Measurements from ENCODE around the gene FSHR. TPM values are rescaled to one million over a fixed set of nuclear protein-coding genes. Genes with fewer than 3 reads are reported as not detected.

Gene FSHR
- total RNA-seq, 4 donors from 2014 or later = 0.13 TPM; not detected in 3

DNA sequence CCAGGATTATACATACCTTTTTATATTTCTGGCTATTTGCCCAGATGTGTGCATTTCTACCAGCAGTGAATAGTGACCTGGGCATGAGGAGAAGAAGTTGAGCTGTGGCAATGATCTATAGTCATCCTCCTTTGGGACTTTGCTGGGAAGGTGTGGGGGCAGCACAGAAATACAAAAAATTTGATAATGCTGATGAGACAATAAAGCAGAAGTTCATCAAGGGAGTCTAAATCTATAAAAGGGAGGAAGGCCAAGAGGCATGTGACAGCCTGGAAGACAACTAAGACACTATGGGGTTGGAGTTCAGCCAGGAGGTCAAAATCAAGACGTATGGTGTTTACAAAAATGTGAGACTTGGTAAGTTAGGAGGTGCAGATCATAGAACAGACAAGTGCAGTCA, 52.2 kb downstream of the FSHR start:
- Histone ChIP-seq H3K27me3 (no peaks in the 10 kb centered on the region), H3K27ac (no peak overlapping the region), H3K4me1 (no peaks in the 10 kb centered on the region), H3K36me3 (no peaks in the 10 kb centered on the region), H3K9me3 (no peaks in the 10 kb centered on the region), H3K4me3 (replicated peaks in 1 of 3) (no peak overlapping the region)
- no peak for DNase-seq
- intact Hi-C loops (cut with DNase I) = no loop called here
- 54 to 58% methylated on average over 1 of the region's 1 CpG for WGBS, 2 donors
- TF ChIP-seq, protein P1, sequence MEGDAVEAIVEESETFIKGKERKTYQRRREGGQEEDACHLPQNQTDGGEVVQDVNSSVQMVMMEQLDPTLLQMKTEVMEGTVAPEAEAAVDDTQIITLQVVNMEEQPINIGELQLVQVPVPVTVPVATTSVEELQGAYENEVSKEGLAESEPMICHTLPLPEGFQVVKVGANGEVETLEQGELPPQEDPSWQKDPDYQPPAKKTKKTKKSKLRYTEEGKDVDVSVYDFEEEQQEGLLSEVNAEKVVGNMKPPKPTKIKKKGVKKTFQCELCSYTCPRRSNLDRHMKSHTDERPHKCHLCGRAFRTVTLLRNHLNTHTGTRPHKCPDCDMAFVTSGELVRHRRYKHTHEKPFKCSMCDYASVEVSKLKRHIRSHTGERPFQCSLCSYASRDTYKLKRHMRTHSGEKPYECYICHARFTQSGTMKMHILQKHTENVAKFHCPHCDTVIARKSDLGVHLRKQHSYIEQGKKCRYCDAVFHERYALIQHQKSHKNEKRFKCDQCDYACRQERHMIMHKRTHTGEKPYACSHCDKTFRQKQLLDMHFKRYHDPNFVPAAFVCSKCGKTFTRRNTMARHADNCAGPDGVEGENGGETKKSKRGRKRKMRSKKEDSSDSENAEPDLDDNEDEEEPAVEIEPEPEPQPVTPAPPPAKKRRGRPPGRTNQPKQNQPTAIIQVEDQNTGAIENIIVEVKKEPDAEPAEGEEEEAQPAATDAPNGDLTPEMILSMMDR (IDR thresholded peaks at IDR 0.05) = no peak
- no peak for TF ChIP-seq POLR2A (IDR thresholded peaks at IDR 0.05)

DNA sequence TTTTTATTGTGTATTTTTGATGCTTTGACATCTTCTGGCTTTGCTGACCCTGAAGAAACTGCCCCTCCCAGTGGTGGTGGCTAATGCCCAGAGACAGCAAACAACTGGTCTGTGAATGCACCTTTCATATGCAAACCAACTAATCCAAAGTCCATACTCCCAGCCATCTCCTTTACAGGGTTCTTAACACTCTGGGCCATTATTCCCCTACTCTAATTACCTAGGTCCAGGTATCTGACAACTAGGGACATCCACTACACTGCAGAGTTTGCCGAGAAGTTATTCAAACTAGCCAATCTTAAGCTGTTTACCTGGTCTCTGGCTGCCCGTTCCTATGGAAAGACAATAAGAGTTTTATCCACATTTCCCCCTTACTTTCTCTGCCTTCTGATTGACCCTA, 73.6 kb downstream of the FSHR start:
- intact Hi-C loops (cut with DNase I) = no loop called here
- H3K27me3 ChIP-seq = no peaks in the 10 kb centered on the region
- 29 to 47% methylated on average over 2 of the region's 2 CpGs for WGBS, 2 donors

DNA sequence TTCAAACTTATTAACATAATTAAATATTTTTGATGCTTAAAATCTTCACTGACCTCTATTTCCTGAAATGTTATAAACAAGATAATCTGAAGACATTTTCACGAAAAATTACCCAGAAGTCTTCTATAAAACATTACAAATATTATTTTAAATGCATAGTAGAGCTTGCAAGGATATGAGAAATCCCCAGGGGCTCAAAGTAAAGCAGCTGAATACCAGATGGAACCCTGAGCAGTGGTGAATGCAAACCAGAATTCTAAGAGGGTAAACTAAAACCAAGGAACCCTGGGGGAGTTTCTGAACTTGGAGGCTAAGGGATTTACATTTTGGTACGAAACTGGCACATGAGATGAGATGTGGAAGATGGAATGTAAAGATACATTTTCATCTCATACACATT, 83.6 kb downstream of the FSHR start:
- no peaks in the 10 kb centered on the region for H3K4me1 ChIP-seq
- intact Hi-C loops (cut with DNase I) = no loop called here
- WGBS, 2 donors = 50 to 68% methylated on average over 2 of the region's 2 CpGs

More for the DNA sequence above, 73.6 kb downstream of the FSHR start:
- TF ChIP-seq POLR2A (IDR thresholded peaks at IDR 0.05) = no peak
- TF ChIP-seq, protein P1 (IDR thresholded peaks at IDR 0.05) = no peak
- H3K27ac ChIP-seq = no peak overlapping the region
- H3K4me1 ChIP-seq = no peaks in the 10 kb centered on the region
- no peaks in the 10 kb centered on the region for H3K36me3 ChIP-seq
- DNase-seq = no peak
- no peak overlapping the region for H3K4me3 ChIP-seq (replicated peaks in 1 of 3)
- no peaks in the 10 kb centered on the region for H3K9me3 ChIP-seq

DNA sequence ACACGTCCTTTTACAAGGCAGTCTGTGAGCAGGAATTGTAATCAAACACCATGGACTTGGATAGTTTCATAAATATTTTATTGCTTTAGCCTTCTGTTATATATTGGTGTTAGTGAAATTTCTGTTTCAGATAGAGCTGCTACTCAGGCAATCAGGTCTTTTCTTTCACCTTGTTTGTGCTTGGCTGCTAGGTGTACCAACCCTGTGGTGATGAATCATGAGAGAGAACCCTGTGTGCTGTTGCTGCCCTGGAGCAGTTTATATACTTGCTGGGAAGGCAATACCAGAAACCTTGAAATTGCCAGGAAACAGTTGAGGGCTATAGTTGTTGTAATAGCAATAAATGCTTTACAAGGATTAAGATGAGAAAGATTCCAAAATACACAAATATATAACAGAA, 84.5 kb downstream of the FSHR start:
- Histone ChIP-seq H3K27ac (no peak overlapping the region), H3K4me3 (replicated peaks in 1 of 3) (no peak overlapping the region), H3K36me3 (no peaks in the 10 kb centered on the region), H3K4me1 (no peaks in the 10 kb centered on the region), H3K9me3 (no peaks in the 10 kb centered on the region), H3K27me3 (no peaks in the 10 kb centered on the region)
- intact Hi-C loops (cut with DNase I) = no loop called here
- 58 to 66% methylated on average over 1 of the region's 1 CpG for WGBS, 2 donors
- TF ChIP-seq, protein P1 (IDR thresholded peaks at IDR 0.05) = no peak
- no peak for TF ChIP-seq POLR2A (IDR thresholded peaks at IDR 0.05)
- no peak for DNase-seq

More for the DNA sequence above, 83.6 kb downstream of the FSHR start:
- DNase-seq = no peak
- Histone ChIP-seq H3K27ac (no peak overlapping the region), H3K27me3 (no peaks in the 10 kb centered on the region), H3K4me3 (replicated peaks in 1 of 3) (no peak overlapping the region), H3K36me3 (no peaks in the 10 kb centered on the region), H3K9me3 (no peaks in the 10 kb centered on the region)
- no peak for TF ChIP-seq POLR2A (IDR thresholded peaks at IDR 0.05)
- TF ChIP-seq, protein P1 (IDR thresholded peaks at IDR 0.05) = no peak

DNA sequence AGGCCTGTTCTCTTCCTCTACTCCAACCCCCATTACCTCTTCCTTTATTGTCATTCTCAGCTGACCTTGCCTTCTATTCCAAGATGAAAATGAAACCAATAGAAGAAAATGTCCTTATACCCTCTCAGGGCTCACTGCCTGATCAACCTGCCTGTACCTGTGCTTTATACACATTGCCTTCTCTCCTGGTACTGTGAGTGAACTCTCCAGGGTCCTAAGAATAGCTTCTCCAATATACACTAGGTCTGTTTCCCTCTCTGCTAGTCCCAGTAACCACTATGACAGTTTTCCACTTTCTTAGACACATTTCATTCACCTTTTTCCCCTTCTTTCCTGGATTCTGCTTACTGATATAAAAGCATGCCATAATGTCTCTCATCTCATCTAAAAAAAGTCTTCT, 85.7 kb downstream of the FSHR start:
- Histone ChIP-seq H3K27me3 (no peaks in the 10 kb centered on the region), H3K27ac (no peak overlapping the region), H3K4me1 (no peaks in the 10 kb centered on the region), H3K4me3 (replicated peaks in 1 of 3) (no peak overlapping the region), H3K9me3 (no peaks in the 10 kb centered on the region), H3K36me3 (no peaks in the 10 kb centered on the region)
- DNase-seq = no peak
- intact Hi-C loops (cut with DNase I) = no loop called here
- TF ChIP-seq, protein P1 (IDR thresholded peaks at IDR 0.05) = no peak
- no peak for TF ChIP-seq POLR2A (IDR thresholded peaks at IDR 0.05)
